Middle frontal gyrus (tissue), 1 donor: ENCODE data around the gene VWDE.
"Not testable (repeated sequence)": the region's sequence is repeated elsewhere in the genome, so short reads cannot be mapped to it uniquely, and the experiment has no call there.

Experiments
- DNase-seq: peaks from one replicate; pipeline ENCODE4 v3.0.0-alpha.2; 2015; ENCODE audit warnings: low spot score; ENCODE audit errors: extremely low spot score

Gene VWDE

DNA sequence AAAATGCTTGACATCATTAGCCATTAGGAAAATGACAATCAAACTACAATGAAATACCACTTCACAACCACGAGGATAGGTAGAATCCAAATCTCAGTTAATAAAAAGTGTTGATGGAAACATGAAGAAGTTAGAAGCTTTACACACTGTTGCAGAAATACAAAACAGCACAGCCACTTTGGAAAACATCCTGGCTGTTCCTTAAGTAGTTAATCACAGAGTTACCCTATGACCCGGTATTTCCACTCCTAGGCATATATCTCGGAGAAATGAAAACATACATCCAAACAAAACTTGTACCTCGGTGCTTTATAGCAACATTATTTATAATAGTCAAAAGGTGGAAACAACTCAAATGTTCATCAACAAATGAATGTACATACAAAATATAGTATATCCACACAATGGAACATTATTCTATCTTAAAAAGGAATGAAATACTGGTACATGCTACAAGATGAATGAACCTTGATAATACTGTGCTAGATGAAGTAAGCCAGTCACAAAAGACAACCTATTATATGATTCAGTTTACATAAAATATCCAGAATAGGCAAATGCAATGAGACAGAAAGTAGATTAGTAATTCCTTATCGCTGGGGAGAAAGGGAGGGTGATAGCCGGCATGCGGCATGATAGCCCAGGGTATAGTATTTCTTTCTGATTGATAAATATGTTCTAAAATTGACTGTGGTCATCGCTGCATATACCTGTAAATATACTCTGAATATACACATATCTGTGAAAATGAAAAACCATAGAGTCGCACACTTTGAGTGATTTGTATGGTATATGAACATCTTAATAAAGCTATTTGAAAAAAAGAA is 1.9 kb downstream of the VWDE start:
- no peak for DNase-seq

- no peak for DNase-seq
Measured at GRCh38 chr7:12398186-12398585, 5.5 kb downstream of the VWDE start.

GRCh38 chr7:12397671-12398070 is 6.0 kb downstream of the VWDE start:
- DNase-seq = no peak

DNA sequence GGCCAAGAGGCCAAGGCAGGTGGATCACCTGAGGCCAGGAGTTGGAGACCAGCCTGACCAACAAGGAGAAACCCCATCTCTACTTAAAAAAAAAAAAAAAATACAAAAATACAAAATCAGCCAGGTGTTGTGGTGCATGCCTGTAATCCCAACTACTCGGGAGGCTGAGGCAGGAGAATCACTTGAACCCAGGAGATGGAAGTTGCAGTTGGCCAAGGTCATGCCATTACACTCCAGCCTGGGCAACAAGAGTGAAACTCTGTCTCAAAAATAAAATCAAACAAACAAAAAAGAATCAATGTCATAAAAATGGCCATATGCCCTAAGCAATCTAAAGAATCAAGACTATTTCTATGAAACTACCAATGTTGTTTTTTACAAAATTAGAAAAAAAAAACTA is 7.0 kb downstream of the VWDE start:
- DNase-seq = not testable (repeated sequence)

DNA sequence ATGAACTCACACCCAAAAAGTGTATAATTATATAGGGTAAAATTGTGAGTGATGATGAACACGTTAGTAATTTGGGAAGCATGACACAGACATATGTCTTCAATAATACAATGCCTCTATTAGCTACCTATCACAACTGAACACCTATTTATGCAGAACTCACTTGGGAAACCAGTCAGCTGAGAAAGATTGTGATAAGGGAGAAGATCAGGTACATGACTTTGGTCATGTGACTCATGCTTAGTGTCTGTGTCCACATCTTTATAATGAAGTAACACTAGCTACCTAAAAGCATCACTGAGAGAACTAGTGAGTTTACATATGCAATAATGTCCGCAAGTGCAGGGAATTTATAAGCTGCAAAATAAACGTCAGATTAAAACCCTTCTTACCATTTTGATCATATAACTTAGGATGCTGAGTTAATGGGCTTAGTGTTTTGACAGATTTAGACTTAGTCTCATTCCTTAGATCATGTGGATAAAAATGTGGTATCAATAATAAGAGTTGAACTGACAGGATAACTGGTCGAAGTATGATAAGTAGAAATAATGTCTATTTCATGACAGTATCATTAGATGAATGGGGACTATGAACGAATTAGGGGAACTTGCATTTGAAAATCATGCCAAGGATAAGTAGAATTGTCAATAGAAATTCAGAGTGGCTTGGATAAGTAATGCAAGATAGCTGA is 11.6 kb downstream of the VWDE start:
- DNase-seq = no peak

DNA sequence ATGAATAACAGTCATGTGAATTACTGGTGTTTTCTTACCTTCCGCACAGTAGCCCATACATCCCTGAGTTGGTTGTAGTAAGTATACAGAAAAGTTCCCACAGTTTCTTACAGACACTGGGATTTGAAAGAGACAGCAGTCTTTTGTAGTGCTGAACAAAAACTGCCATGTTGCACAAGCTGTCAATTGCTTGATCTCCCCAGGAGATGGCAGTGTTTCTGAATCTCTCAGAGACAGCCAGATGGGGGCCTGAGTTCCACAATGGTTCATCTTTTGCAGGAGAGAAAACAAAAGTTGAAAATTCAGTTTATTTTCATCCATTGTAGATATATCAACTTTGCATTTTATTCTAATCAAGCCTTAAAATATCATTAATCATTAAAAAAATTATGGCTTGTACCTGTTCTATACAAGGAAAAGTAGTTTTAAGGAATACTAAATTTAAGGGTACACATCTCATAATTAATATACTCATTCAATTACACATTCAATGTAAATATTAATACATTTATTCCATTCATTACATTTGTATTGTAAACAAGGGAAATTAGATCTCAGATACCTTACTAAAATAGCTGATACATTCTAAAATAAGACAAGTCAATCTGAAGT is 14.5 kb downstream of the VWDE start:
- no peak for DNase-seq

GRCh38 chr7:12386313-12386740 is 17.3 kb downstream of the VWDE start:
- DNase-seq = no peak

DNA sequence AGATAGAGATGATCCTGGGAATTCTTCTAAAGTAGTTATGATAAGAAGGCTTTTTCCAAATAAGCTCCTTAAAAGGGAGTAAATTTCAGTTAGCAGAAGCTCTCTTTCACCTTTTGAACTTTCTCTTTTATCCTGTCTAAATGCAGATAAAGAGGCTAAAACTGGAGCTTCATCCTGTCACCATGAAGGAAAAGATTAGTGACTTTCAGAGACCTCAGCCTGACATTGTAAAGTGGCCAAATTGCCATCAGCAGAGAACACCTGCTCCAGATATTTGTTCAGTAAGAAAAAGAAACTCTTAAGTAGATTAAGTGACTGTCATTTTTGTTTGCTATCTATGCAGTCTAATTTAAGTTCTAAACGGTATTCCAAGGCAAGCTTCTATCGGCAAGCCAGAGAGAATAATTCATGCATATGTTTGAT is 18.3 kb downstream of the VWDE start:
- DNase-seq = no peak

GRCh38 chr7:12383377-12383776 is 20.3 kb downstream of the VWDE start:
- DNase-seq = no peak

- DNase-seq = no peak
Measured at GRCh38 chr7:12378389-12378788, 25.3 kb downstream of the VWDE start.

DNA sequence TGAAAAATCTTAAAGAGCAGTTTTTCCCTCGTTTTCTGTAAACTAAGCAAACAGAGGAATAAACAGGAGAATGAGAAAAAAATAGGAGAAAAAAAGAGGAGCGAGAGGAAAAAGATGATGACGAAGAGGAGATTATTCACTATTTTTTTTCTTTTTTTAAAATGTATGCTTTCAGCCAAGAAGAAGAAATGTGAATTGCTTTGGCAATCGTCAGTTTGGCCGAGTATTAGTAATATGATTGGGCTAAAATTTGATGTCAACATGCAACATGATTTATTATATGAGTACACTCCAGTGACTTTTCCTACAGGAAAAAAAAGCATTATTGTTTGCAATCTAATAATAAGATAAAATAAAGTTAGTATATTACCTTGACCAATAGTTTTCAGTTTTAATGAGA is 26.3 kb downstream of the VWDE start:
- no peak for DNase-seq

DNA sequence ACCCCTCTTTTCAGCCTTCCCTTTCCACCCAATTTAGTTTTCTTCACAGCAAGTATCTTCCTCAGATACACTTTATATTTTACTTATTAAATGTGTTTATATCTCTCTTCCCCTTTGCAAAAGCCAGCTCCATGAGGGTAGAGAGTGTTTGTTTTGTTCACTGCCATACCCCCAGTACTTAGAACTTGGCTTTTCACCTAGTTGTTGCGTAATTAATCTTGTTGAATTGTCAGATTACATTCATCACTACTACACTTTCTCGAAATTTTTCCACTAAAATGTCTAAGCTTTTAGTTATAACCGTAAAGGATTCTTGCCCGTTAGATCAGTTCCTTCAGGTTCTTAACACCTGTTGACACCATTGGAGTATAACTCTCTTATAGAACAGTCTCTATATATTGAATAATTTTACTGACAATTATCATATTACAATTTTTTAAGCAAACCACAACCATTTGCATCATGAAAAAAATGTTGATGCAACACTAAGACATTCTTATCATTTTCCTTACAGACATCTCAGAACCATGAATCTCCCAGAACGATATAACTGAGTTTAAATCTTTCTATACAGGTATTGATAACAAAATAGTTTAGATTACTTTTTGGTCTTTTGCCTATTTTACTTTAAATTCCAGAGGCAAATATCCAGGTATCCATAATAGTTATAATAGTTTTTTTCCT is 29.9 kb downstream of the VWDE start:
- DNase-seq = no peak

- DNase-seq = no peak
Measured at GRCh38 chr7:12370249-12370648, 33.4 kb downstream of the VWDE start.

- no peak for DNase-seq
Measured at GRCh38 chr7:12369756-12370155, 33.9 kb downstream of the VWDE start.

DNA sequence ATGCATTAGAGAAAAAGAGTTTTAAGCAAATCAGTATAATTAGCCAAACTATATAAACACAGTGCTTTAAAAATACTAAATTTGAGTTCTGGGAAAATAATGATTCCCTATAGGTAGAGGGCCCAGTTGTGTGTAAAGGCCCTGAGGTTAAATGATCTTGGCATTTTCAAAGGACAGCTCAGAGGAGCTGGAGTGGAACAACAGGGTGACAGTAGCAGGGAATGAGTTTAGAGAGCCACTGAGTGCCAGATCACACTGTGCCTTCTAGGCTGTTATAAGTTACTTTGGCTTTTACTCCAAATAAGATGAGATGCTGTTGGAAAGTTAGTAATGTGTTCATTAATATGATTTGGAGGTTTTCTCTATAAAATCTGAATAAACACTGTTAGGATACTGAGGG is 34.6 kb downstream of the VWDE start:
- DNase-seq = no peak

GRCh38 chr7:12360948-12361347 is 42.7 kb downstream of the VWDE start:
- DNase-seq = no peak

- DNase-seq = no peak
Measured at GRCh38 chr7:12358694-12359093, 45.0 kb downstream of the VWDE start.

DNA sequence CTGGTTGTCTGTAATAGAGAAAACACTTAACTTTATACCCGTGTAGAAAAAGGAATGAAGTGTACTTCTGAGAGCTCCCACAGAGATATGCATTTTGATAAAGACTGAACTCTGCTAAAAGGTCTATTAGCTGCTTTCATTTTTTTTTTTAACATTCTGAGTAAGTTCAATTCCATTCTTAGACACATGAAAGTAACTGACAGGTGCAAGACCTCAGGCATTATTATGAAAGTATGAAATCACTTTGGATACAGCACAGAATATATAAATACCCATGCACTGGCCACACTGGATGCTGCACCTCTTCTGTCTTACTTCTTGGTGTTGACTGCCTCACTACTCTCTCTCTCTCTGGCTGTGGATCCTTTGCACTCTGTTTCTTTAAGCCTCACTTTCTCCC is 46.2 kb downstream of the VWDE start:
- DNase-seq = no peak

GRCh38 chr7:12351843-12352242 is 51.8 kb downstream of the VWDE start:
- DNase-seq = no peak

GRCh38 chr7:12350971-12351370 is 52.7 kb downstream of the VWDE start:
- DNase-seq = no peak

DNA sequence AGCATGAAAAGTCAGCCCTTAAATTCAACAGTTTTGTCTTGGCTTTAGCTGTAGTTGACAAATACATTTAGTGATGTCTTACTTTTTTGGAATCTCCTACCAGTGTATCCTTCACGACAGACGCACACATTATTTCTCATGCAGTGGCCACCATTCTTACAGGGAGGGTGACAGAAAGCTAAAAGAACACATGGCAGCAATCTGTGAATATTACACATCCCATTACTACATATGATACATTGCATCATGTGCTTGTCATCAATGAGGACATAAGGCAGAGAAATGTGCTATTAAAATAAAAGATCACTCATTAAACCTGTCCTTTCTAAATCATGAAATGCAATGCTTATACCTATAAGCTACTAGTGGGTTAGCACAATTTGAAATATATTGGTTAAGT is 66.6 kb downstream of the VWDE start:
- DNase-seq = no peak
